Stimulated activated CD4-positive, alpha-beta T cell treated with anti-CD3 and anti-CD28 coated beads, Interleukin-1b, Interleukin-23, amount 100 ng/mL, for 1 hour (primary cell): ENCODE data around the gene IAH1.

ENCODE experiments used
- DNase-seq, 2 donors: peaks; one replicate each; pipeline ENCODE4 v3.0.0-alpha.2; 2020; ENCODE audit warnings: low read depth in 2 of 2

The IAH1 gene, protein sequence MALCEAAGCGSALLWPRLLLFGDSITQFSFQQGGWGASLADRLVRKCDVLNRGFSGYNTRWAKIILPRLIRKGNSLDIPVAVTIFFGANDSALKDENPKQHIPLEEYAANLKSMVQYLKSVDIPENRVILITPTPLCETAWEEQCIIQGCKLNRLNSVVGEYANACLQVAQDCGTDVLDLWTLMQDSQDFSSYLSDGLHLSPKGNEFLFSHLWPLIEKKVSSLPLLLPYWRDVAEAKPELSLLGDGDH

GRCh38 chr2:9474361-9475057, at the start of gene IAH1:
TSS of gene IAH1 (plus strand) at chr2:9474551. CDS start at chr2:9474567, 16 bp downstream.
- peak; percentile 44 to 57 for DNase-seq

GRCh38 chr2:9428965-9429577, 45.3 kb upstream of the IAH1 start:
- no peak for DNase-seq

GRCh38 chr2:9430316-9431293, 43.7 kb upstream of the IAH1 start:
- no peak for DNase-seq

- DNase-seq = no peak
These were observed 39.9 kb upstream of the IAH1 start for GRCh38 chr2:9434489-9434888.

DNA sequence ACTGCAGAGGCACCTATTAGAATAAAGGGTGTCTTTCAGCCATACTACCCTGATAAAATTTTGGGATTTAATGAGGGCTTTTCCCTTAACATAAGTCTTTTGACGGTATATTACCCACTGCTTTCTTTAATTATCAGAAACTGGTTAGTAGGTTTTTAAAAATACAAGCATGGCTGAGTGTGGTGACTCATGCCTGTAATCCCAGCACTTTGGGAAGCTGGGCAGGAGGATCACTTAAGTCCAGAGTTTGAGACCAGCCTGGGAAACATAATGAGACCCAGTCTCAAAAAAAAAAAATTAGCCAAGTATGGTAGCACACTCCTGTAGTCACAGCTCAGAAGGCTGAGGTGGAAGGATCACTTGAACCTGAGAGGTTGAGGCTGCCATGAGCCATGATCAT, 34.8 kb upstream of the IAH1 start:
- DNase-seq = no peak

- no peak for DNase-seq
These were observed 34.2 kb upstream of the IAH1 start for GRCh38 chr2:9440058-9440727.

- DNase-seq = no peak
These were observed 32.8 kb upstream of the IAH1 start for GRCh38 chr2:9441556-9441955.

DNA sequence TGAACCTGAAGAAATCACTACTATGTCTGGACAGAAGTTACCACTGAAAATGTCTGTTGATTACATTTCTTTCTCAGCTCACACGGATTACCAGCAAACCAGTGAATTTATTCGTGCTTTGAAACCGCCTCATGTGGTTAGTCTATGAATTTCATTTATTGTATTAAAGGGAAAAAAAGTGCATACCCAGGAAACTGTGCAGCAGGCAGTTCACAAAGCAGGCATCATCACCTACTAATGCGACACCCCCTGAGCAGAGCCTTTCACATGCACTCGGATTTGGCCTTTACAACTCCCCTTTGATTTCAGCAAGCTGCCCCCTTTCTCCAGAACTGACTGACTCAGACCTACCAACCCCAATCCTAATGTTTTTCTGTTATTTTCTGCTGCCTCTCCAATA, 30.8 kb upstream of the IAH1 start:
- no peak for DNase-seq

- DNase-seq = no peak
These were observed 29.3 kb upstream of the IAH1 start for GRCh38 chr2:9445089-9445488.

- DNase-seq = no peak
These were observed 23.1 kb upstream of the IAH1 start for GRCh38 chr2:9451231-9451630.

DNA sequence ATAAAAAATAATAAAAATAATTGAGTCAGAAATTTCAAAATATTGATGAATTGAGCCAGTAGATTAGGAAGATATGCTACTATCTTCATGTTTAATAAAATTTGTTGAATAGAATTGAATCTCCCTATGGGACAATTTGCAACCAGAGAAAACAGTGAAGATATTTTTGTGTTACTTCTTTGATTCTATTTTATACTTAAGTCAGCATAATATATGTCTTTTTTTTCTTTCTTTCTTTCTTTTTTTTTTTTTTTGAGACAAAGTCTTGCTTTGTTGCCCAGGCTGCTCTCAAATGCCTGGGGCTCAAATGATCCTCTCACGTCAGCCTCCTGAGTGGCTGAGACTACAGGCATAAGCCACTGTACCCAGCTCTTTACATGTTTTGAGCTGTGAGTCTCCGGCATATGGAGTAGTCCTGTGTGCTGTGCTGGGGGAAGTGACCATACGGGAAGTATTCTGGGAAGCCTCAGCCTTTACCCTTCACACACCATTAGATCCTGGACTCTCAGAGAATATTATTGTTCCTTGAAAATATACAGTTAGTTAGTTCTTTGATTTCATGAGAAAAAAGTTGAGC, 13.8 kb upstream of the IAH1 start:
- DNase-seq = no peak

DNA sequence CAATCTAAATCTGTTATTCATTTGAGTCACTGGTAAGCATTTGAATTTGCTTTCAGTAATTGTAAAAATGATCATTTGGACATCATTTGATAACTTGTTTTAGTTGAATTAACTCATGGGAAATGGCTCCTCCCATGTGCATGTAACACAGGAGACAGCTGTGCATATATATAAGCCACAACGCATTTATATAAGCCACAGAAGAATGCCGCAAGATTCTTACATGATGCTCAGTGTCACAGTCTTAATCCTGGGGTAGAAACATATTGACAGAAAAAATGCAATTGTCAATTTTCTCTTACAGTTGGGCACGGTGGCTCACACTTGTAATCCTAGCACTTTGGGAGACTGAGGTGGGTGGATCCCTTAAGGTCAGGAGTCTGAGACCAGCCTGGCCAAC, 13.3 kb upstream of the IAH1 start:
- no peak for DNase-seq

- no peak for DNase-seq
These were observed 12.0 kb upstream of the IAH1 start for GRCh38 chr2:9462313-9462712.

- DNase-seq = no peak
These were observed 11.3 kb upstream of the IAH1 start for GRCh38 chr2:9462886-9463697.

DNA sequence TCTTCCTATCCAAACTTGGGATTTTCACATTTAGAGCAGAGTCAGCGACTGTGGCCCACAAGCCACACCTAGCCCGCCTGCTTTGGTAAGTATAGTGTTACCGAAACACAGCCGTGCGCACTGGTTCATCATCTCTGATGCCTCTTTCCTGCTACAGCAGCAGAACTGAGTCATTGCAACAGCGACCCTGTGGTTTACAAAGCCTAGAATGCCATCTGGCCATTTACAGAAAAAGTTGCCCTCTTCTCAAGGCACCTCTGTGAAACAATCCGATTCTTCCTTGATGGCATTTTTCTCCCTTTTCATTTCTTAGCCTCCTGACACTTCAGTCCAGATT, 10.7 kb upstream of the IAH1 start:
- DNase-seq = no peak

GRCh38 chr2:9465170-9465569, 9.2 kb upstream of the IAH1 start:
- DNase-seq = no peak

DNA sequence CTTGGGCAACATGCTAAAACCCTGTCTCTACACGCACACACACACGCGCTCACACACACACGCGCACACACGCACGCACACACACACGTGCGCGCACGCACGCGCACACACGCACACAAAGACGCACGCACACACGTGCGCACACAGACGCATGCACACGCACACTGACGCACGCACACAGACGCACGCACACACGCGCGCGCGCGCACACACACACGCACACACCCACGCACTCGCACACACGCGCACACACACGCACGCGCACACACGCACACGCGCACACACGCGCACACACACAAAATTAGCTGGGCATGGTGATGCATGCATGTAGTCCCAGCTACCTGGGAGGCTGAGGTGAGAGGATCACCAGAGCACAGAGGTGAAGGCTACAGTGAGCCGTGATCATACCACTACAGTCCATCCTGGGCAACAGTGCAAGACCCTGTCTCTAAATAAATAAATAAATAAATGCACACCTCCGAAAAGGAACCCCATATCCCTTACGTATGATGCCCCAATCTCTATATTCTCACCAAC, 8.1 kb upstream of the IAH1 start:
- DNase-seq = no peak

DNA sequence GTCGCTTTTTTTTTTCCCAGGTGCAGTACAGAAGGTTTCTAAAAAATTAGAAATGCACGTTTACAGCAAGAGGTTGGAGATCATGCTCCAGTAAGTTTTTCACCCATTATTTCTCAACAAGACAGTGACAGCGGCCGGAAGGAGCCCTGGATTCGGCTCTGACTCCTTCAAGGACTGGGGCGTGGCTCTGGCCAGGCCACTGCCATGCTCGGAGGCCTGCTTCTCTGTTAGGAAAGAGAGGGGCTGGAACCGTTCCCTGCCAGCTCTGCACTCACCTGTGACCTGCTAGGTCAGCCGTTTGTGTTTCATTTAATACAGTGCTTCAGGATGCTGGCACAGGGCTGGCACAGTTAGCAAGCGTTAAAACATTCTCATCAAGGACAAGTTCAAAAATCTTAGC, 6.7 kb upstream of the IAH1 start:
- no peak for DNase-seq

GRCh38 chr2:9471206-9471605, 3.1 kb upstream of the IAH1 start:
- DNase-seq = no peak

DNA sequence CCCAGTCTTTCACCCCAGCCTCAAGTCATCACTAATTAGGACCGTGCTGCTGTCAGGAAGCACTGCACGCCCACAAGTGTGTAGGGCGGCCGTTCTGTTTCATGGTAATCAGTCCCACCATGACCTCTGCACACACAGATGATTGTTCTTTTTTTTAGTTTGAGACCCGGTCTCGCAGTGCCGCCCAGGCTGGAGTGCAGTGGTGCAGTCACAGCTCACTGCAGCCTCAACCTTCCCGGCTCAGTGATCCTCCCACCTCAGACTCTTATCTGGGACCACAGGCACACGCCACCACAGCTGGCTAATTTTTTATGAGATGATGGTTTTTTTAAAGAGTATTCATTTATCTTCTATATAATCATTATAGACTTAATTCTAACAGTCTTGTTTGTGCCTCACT, 1.8 kb upstream of the IAH1 start:
- no peak for DNase-seq
